Endodermal cell (in vitro differentiated cells): ENCODE data around the gene MT1M. TPM values are rescaled to one million over a fixed set of nuclear protein-coding genes. Genes with fewer than 3 reads are reported as not detected.
A peak's percentile ranks its signal among the peaks of the same experiment; 100 is the strongest.

Source experiments
- DNase-seq: peaks from one replicate; pipeline ENCODE4 v3.0.0-alpha.2; 2017
- H3K27ac ChIP-seq: 2 replicates; pipeline ENCODE4 v1.5.1; 2013; ENCODE audit warnings: mild to moderate bottlenecking, low read depth, low read length, moderate library complexity
- H3K27me3 ChIP-seq: 2 replicates; pipeline ENCODE4 v1.6.1; 2013; ENCODE audit warnings: mild to moderate bottlenecking, low read length, moderate library complexity; ENCODE audit not compliant: insufficient read depth, control insufficient read depth, poor library complexity, severe bottlenecking
- H3K36me3 ChIP-seq: 2 replicates; pipeline ENCODE4 v1.7.0; 2013; ENCODE audit warnings: mild to moderate bottlenecking, low read length, moderate library complexity; ENCODE audit not compliant: control insufficient read depth, insufficient read depth
- H3K4me1 ChIP-seq: one replicate; pipeline ENCODE4 v1.7.0; 2013; ENCODE audit warnings: low read length; ENCODE audit not compliant: control insufficient read depth, insufficient read depth
- H3K4me3 ChIP-seq: 2 replicates; pipeline ENCODE4 v1.5.1; 2013; ENCODE audit warnings: mild to moderate bottlenecking, low read length, moderate library complexity
- H3K9ac ChIP-seq: 2 replicates; pipeline ENCODE4 v1.6.1; 2013; ENCODE audit warnings: mild to moderate bottlenecking, low read length, moderate library complexity; ENCODE audit not compliant: poor library complexity, severe bottlenecking; ENCODE audit errors: extremely low read depth
- H3K9me3 ChIP-seq: 2 replicates; pipeline ENCODE4 v1.6.1; 2013; ENCODE audit warnings: mild to moderate bottlenecking, low read length, moderate library complexity; ENCODE audit not compliant: control insufficient read depth
- H3K27ac Mint-ChIP-seq: 2 replicates; pipeline ENCODE4 v1.8.0; 2020; ENCODE audit warnings: mixed read lengths
- H3K27me3 Mint-ChIP-seq: 2 replicates; pipeline ENCODE4 v1.8.0; 2021; ENCODE audit warnings: mild to moderate bottlenecking, mixed read lengths; ENCODE audit not compliant: insufficient read depth
- H3K36me3 Mint-ChIP-seq: 2 replicates; pipeline ENCODE4 v1.8.0; 2020; ENCODE audit warnings: low read depth, mixed read lengths
- H3K4me1 Mint-ChIP-seq: 2 replicates; pipeline ENCODE4 v1.8.0; 2020; ENCODE audit warnings: mixed read lengths
- H3K4me3 Mint-ChIP-seq: 2 replicates; pipeline ENCODE4 v1.8.0; 2020; ENCODE audit warnings: mild to moderate bottlenecking, moderate library complexity, mixed read lengths
- H3K9me3 Mint-ChIP-seq: 2 replicates; pipeline ENCODE4 v1.8.0; 2020; ENCODE audit warnings: mild to moderate bottlenecking, mixed read lengths
- WGBS, 2 experiments: methylation state at CpG; one replicate each; pipeline versions ENCODE4 v1.1.5 to v1.1.7; 2013; ENCODE audit warnings: missing lambda C conversion rate in 2 of 2, mixed read lengths in 1 of 2; ENCODE audit not compliant: insufficient coverage in 1 of 2, insufficient read length in 1 of 2; 5-methylcytosine and 5-hydroxymethylcytosine counted together
- total RNA-seq, 2 donors: library from RNA; stranded (reverse); fragmentation: NEBNext Ultra II Directional in 1 of 2; extraction: Animal tissue kit (Norgen Biotek cat#: 25700) in 1 of 2; gene quantifications; 2 replicates in 1 of 2; 3 replicates in 1 of 2; pipeline ENCODE4 v1.2.1, GENCODE V29; 2021
- TF ChIP-seq, protein P1 (sequence below): fragments of 200-600 bp; sonication (generic); conservative IDR thresholded peaks from 2 replicates; pipeline ENCODE4 v1.5.0; 2021; ENCODE audit warnings: antibody characterized with exemption, mild to moderate bottlenecking

Gene MT1M
- total RNA-seq, 2 donors from 2014 or later: not detected

DNA sequence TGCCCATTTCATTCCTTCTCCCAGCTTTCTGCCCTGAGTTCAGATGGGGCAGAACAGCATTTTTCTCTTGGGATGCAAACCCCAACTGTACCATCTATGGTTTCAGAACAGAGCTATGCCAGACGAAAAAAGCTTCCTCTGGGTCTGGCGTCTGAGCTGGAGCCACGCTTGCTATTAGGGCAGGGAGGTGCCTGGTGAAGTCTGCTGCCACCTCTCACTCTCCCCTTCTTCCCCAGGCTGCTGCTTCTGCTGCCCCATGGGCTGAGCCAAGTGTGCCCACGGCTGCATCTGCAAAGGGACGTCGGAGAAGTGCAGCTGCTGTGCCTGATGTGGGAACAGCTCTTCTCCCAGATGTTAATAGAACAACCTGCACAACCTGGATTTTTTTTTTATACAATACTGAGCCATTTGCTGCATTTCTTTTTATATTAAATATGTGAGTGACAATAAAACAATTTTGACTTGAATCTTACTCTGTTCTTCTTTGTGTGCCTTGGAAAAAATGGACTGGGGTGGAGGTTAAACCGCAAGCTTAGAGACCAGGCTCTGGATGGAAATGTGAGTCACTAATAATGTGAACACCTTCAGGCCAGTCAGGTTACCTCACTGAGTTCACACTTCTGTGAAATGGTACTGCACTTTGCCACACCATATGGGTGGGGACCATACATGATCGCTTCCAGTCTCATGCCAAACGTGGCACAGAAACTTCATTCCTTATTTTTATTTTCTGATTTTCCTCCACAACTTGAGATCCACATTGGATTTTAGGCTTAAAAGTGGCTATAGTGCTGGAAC lies 4.4 kb downstream of the MT1M start:
- Mint-ChIP-seq H3K4me3 (no peak overlapping the region), H3K36me3 (no peaks in the 10 kb centered on the region), H3K9me3 (no peaks in the 10 kb centered on the region), H3K27ac (no peak overlapping the region), H3K4me1 (peaks cover 17% of the 10 kb centered on the region), H3K27me3 (peaks cover 100% of the 10 kb centered on the region)
- Histone ChIP-seq H3K4me1 (no peaks in the 10 kb centered on the region), H3K36me3 (no peaks in the 10 kb centered on the region), H3K9ac (no peak overlapping the region), H3K4me3 (no peak overlapping the region), H3K27ac (no peak overlapping the region), H3K9me3 (no peaks in the 10 kb centered on the region), H3K27me3 (peaks cover 100% of the 10 kb centered on the region)
- 19 to 37% methylated on average over 3 to 9 of the region's 9 CpGs for WGBS, 2 experiments
- TF ChIP-seq, protein P1, sequence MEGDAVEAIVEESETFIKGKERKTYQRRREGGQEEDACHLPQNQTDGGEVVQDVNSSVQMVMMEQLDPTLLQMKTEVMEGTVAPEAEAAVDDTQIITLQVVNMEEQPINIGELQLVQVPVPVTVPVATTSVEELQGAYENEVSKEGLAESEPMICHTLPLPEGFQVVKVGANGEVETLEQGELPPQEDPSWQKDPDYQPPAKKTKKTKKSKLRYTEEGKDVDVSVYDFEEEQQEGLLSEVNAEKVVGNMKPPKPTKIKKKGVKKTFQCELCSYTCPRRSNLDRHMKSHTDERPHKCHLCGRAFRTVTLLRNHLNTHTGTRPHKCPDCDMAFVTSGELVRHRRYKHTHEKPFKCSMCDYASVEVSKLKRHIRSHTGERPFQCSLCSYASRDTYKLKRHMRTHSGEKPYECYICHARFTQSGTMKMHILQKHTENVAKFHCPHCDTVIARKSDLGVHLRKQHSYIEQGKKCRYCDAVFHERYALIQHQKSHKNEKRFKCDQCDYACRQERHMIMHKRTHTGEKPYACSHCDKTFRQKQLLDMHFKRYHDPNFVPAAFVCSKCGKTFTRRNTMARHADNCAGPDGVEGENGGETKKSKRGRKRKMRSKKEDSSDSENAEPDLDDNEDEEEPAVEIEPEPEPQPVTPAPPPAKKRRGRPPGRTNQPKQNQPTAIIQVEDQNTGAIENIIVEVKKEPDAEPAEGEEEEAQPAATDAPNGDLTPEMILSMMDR: no peak
- no peak for DNase-seq

DNA sequence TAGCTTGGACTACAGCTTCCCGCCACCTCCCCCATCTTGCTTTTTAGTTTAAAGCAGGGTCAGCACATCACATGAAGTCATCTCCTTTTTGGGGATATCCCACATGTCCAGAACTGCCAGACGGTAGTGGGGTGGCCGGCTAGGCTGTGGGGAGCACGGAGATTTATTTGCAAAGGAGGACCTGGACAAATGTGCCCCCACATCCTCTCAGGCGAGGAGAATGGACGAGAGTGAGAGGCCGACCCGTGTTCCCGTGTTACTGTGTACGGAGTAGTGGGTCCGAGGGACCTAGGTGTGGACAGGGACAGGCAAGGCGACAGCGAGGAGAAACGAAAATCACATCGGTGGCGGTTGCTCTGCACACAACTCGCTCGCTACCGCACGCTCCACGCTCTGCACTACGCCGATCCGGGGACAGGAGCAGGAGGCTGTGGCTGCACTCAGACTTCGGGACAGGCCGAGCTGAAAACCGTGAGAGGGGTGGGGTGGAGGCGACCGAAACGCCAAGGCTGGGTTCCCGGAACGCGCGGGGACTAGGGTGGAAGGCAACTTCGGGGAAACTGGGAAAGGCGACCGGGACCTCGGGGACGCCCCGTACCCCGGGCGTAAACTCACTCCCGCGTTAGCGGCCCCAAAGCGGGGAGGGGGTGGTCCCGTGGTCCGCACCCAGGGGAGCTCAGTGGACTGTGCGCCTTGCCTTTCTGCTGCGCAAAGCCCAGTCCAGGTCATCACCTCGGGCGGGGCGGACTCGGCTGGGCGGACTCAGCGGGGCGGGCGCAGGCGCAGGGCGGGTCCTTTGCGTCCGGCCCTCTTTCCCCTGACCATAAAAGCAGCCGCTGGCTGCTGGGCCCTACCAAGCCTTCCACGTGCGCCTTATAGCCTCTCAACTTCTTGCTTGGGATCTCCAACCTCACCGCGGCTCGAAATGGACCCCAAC lies 5.6 kb downstream of the MT1M start, which contains the start of gene MT1A:
Gene MT1A (plus strand): TSS at position 853 of the 937 bp plus-strand sequence. CDS start 73 bp downstream, at position 926.
- DNase-seq: peak; percentile 88
- Mint-ChIP-seq H3K36me3 (no peaks in the 10 kb centered on the region), H3K4me1 (peaks cover 15% of the 10 kb centered on the region), H3K27me3 (peaks cover 100% of the 10 kb centered on the region), H3K4me3 (peak within 1 kb of the TSS; percentile 49), H3K9me3 (no peaks in the 10 kb centered on the region), H3K27ac (no peak within 1 kb of the TSS)
- no peaks in the 10 kb centered on the region for H3K9me3 ChIP-seq
- peaks cover 100% of the 10 kb centered on the region for H3K27me3 ChIP-seq
- no peak within 1 kb of the TSS for H3K27ac ChIP-seq
- 5 to 6% methylated on average over 21 to 68 of the region's 68 CpGs for WGBS, 2 experiments
- TF ChIP-seq, protein P1: no peak
- H3K4me3 ChIP-seq: peak within 1 kb of the TSS; percentile 70
- H3K9ac ChIP-seq: no peak within 1 kb of the TSS
- no peaks in the 10 kb centered on the region for H3K36me3 ChIP-seq
- H3K4me1 ChIP-seq: no peaks in the 10 kb centered on the region

DNA sequence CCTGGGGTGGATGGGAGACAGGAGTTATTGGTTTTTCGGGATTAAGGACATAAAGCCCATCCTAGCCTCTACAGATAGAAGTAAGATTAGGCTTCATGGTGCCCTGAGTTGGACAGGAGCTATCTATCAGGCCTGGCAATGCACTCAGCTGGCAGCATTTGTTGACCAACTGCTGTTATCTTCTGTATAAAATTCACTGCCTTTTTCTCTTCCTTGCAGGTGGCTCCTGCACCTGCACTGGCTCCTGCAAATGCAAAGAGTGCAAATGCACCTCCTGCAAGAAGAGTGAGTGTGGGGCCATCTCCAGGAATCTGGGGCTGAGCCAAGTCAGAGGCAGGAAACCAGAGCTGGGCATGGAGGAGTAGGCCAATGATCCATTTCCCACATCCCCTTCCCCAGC lies 6.6 kb downstream of the MT1M start:
- Mint-ChIP-seq H3K27ac (no peak overlapping the region), H3K4me3 (no peak overlapping the region), H3K27me3 (peaks cover 100% of the 10 kb centered on the region), H3K4me1 (peaks cover 21% of the 10 kb centered on the region), H3K9me3 (no peaks in the 10 kb centered on the region), H3K36me3 (no peaks in the 10 kb centered on the region)
- peaks cover 100% of the 10 kb centered on the region for H3K27me3 ChIP-seq
- no peak for DNase-seq
- no peak overlapping the region for H3K9ac ChIP-seq
- H3K36me3 ChIP-seq: no peaks in the 10 kb centered on the region
- no peaks in the 10 kb centered on the region for H3K9me3 ChIP-seq
- no peak overlapping the region for H3K27ac ChIP-seq
- no peaks in the 10 kb centered on the region for H3K4me1 ChIP-seq
- TF ChIP-seq, protein P1: no peak
- no peak overlapping the region for H3K4me3 ChIP-seq
- 73% methylated on average over 1 of the region's 1 CpG; no CpG with 5 or more reads in 1 of the 2 experiments for WGBS, 2 experiments
